ENCODE measurements around the gene ELANE.

ELANE gene

GRCh38 chr19:868458-869244, 16.5 kb downstream of the ELANE start:
- TF ChIP-seq CTCF (IDR thresholded peaks at IDR 0.05; ENCODE audit: poor library complexity, severe bottlenecking), result no peak
- DNase-seq (ENCODE audit: low spot score) (no peak), ATAC-seq (ENCODE audit: low read depth) (no peak)
- no peaks in the 10 kb centered on the region for H3K9me3 ChIP-seq (ENCODE audit: severe bottlenecking)
- no peaks in the 10 kb centered on the region for H3K27me3 ChIP-seq (ENCODE audit: insufficient read depth, poor library complexity, severe bottlenecking)
- no peak overlapping the region for H3K4me3 ChIP-seq (ENCODE audit: severe bottlenecking)
- H3K27ac ChIP-seq (ENCODE audit: poor library complexity, severe bottlenecking), result peak overlapping the region; percentile 48
- peaks cover 19% of the 10 kb centered on the region for H3K36me3 ChIP-seq (ENCODE audit: low read depth)
- H3K4me1 ChIP-seq (ENCODE audit: insufficient read depth, poor library complexity, severe bottlenecking), result peaks cover 17% of the 10 kb centered on the region

- Histone ChIP-seq H3K4me1 (ENCODE audit: insufficient read depth, poor library complexity, severe bottlenecking) (peaks cover 17% of the 10 kb centered on the region), H3K36me3 (ENCODE audit: low read depth) (peaks cover 19% of the 10 kb centered on the region), H3K27ac (ENCODE audit: poor library complexity, severe bottlenecking) (peak overlapping the region; percentile 48), H3K9me3 (ENCODE audit: severe bottlenecking) (no peaks in the 10 kb centered on the region), H3K4me3 (ENCODE audit: severe bottlenecking) (no peak overlapping the region), H3K27me3 (ENCODE audit: insufficient read depth, poor library complexity, severe bottlenecking) (no peaks in the 10 kb centered on the region)
- DNase-seq (ENCODE audit: low spot score) (peak; percentile 73), ATAC-seq (ENCODE audit: low read depth) (peak; percentile 44)
- no peak for TF ChIP-seq CTCF (IDR thresholded peaks at IDR 0.05; ENCODE audit: poor library complexity, severe bottlenecking)
Measured at GRCh38 chr19:869245-870177, 17.4 kb downstream of the ELANE start.

GRCh38 chr19:870314-870713, 18.2 kb downstream of the ELANE start:
- no peak overlapping the region for H3K27ac ChIP-seq (ENCODE audit: poor library complexity, severe bottlenecking)

GRCh38 chr19:870963-871401, 18.9 kb downstream of the ELANE start:
- peaks cover 17% of the 10 kb centered on the region for H3K4me1 ChIP-seq (ENCODE audit: insufficient read depth, poor library complexity, severe bottlenecking)
- no peak overlapping the region for H3K4me3 ChIP-seq (ENCODE audit: severe bottlenecking)
- H3K27ac ChIP-seq (ENCODE audit: poor library complexity, severe bottlenecking), result no peak overlapping the region
- DNase-seq (ENCODE audit: low spot score) (no peak), ATAC-seq (ENCODE audit: low read depth) (no peak)
- TF ChIP-seq CTCF (IDR thresholded peaks at IDR 0.05; ENCODE audit: poor library complexity, severe bottlenecking), result no peak
- H3K9me3 ChIP-seq (ENCODE audit: severe bottlenecking), result no peaks in the 10 kb centered on the region
- no peaks in the 10 kb centered on the region for H3K27me3 ChIP-seq (ENCODE audit: insufficient read depth, poor library complexity, severe bottlenecking)
- H3K36me3 ChIP-seq (ENCODE audit: low read depth), result peaks cover 23% of the 10 kb centered on the region

More at GRCh38 chr19:870314-870713, 18.2 kb downstream of the ELANE start:
- no peak for TF ChIP-seq CTCF (IDR thresholded peaks at IDR 0.05; ENCODE audit: poor library complexity, severe bottlenecking)
- DNase-seq (ENCODE audit: low spot score) (no peak), ATAC-seq (ENCODE audit: low read depth) (no peak)
- H3K4me3 ChIP-seq (ENCODE audit: severe bottlenecking), result no peak overlapping the region
- H3K36me3 ChIP-seq (ENCODE audit: low read depth), result peaks cover 23% of the 10 kb centered on the region
- no peaks in the 10 kb centered on the region for H3K9me3 ChIP-seq (ENCODE audit: severe bottlenecking)
- no peaks in the 10 kb centered on the region for H3K27me3 ChIP-seq (ENCODE audit: insufficient read depth, poor library complexity, severe bottlenecking)
- H3K4me1 ChIP-seq (ENCODE audit: insufficient read depth, poor library complexity, severe bottlenecking), result peaks cover 17% of the 10 kb centered on the region
